HepG2 (cell line): ENCODE measurements around the gene FOXA3. TPM values are rescaled to one million over a fixed set of nuclear protein-coding genes. Genes with fewer than 3 reads are reported as not detected.

ENCODE experiments used
- ARHGAP35 ChIP-seq: sonication (generic); formaldehyde crosslinking; IDR thresholded peaks from 2 replicates; pipeline ENCODE4 v1.9.0; 2022; ENCODE audit warnings: mild to moderate bottlenecking, inconsistent platforms, moderate library complexity, missing genetic modification reagents, borderline replicate concordance
- ETV5 ChIP-seq: IDR thresholded peaks from 2 replicates; pipeline ENCODE4 v1.6.1; 2018; ENCODE audit warnings: missing biosample characterization, missing genetic modification reagents, inconsistent platforms, borderline replicate concordance
- GFI1 ChIP-seq: sonication (generic); formaldehyde crosslinking; IDR thresholded peaks from 2 replicates; pipeline ENCODE4 v1.5.0; 2020; ENCODE audit warnings: missing genetic modification reagents, mild to moderate bottlenecking, borderline replicate concordance
- HIVEP1 ChIP-seq: sonication (generic); formaldehyde crosslinking; IDR thresholded peaks from 2 replicates; pipeline ENCODE4 v1.4.0; 2020; ENCODE audit warnings: mild to moderate bottlenecking, missing genetic modification reagents
- PAX8 ChIP-seq: sonication (generic); formaldehyde crosslinking; IDR thresholded peaks from 2 replicates; pipeline ENCODE4 v1.8.0; 2022; ENCODE audit warnings: mild to moderate bottlenecking, missing genetic modification reagents, borderline replicate concordance
- THRA ChIP-seq: sonication (generic); formaldehyde crosslinking; IDR thresholded peaks from 2 replicates; pipeline ENCODE4 v1.4.0; 2020; ENCODE audit warnings: missing genetic modification reagents, borderline replicate concordance
- ZFX ChIP-seq: sonication (generic); formaldehyde crosslinking; IDR thresholded peaks from 2 replicates; pipeline ENCODE4 v1.4.0; 2020; ENCODE audit warnings: mild to moderate bottlenecking, low read depth, missing genetic modification reagents, moderate library complexity
- ZNF547 ChIP-seq: sonication (generic); formaldehyde crosslinking; IDR thresholded peaks from 2 replicates; pipeline ENCODE4 v1.5.1; 2020; ENCODE audit warnings: mild to moderate bottlenecking, missing genetic modification reagents
- ZSCAN31 ChIP-seq: sonication (generic); formaldehyde crosslinking; IDR thresholded peaks from 2 replicates; pipeline ENCODE4 v1.5.0; 2020; ENCODE audit warnings: low read depth, mild to moderate bottlenecking, missing genetic modification reagents
- polyA plus RNA-seq, 8 experiments: library from polyadenylated mRNA; depleted of rRNA in 3 of 8; stranded (reverse) in 7 of 8; unstranded in 1 of 8; fragments of >200 nt; fragmentation: Illumina TruSeq in 4 of 8; extraction: Trizol in 4 of 8; gene quantifications; 2 replicates each; pipeline versions ENCODE4 v1.2.1 to v1.2.3, GENCODE V29; 2011 to 2016; ENCODE audit warnings: low read depth in 4 of 8, missing spikeins in 1 of 8, mixed read lengths in 1 of 8; ENCODE audit not compliant: insufficient read depth in 1 of 8
- total RNA-seq, 5 experiments: library from RNA; depleted of rRNA; stranded (reverse); fragments of >200 nt; fragmentation: Illumina TruSeq; extraction: Trizol; gene quantifications; 2 replicates each; pipeline ENCODE4 v1.2.3, GENCODE V29; 2016; ENCODE audit warnings: low read depth in 1 of 5
- TF ChIP-seq, protein P1 (sequence below): sonication (generic); formaldehyde crosslinking; IDR thresholded peaks from 2 replicates; pipeline ENCODE4 v1.4.0; 2020; ENCODE audit warnings: missing genetic modification reagents
- TF ChIP-seq, protein P2 (sequence below), 2 experiments: sonication (generic) in 1 of 2; formaldehyde crosslinking in 1 of 2; IDR thresholded peaks; 2 replicates each; pipeline versions ENCODE4 v1.4.0 to v1.6.1; 2018 to 2020; ENCODE audit warnings: missing genetic modification reagents in 2 of 2, borderline replicate concordance in 1 of 2, low read depth in 1 of 2, mild to moderate bottlenecking in 1 of 2, missing biosample characterization in 1 of 2
- TF ChIP-seq, protein P3 (sequence below): sonication (generic); formaldehyde crosslinking; IDR thresholded peaks from 2 replicates; pipeline ENCODE4 v1.9.0; 2022; ENCODE audit warnings: low read depth, missing genetic modification reagents
- TF ChIP-seq, protein P4 (sequence below): sonication (generic); formaldehyde crosslinking; IDR thresholded peaks from 2 replicates; pipeline ENCODE4 v1.9.0; 2022; ENCODE audit warnings: missing genetic modification reagents, mild to moderate bottlenecking, borderline replicate concordance

Gene FOXA3
- total and polyA plus RNA-seq, 2 of the 13 experiments (the other 11 are each of a cell fraction or from before 2014, with no cell fraction given), result 29.8 to 47.6 TPM

- TF ChIP-seq, protein P1, sequence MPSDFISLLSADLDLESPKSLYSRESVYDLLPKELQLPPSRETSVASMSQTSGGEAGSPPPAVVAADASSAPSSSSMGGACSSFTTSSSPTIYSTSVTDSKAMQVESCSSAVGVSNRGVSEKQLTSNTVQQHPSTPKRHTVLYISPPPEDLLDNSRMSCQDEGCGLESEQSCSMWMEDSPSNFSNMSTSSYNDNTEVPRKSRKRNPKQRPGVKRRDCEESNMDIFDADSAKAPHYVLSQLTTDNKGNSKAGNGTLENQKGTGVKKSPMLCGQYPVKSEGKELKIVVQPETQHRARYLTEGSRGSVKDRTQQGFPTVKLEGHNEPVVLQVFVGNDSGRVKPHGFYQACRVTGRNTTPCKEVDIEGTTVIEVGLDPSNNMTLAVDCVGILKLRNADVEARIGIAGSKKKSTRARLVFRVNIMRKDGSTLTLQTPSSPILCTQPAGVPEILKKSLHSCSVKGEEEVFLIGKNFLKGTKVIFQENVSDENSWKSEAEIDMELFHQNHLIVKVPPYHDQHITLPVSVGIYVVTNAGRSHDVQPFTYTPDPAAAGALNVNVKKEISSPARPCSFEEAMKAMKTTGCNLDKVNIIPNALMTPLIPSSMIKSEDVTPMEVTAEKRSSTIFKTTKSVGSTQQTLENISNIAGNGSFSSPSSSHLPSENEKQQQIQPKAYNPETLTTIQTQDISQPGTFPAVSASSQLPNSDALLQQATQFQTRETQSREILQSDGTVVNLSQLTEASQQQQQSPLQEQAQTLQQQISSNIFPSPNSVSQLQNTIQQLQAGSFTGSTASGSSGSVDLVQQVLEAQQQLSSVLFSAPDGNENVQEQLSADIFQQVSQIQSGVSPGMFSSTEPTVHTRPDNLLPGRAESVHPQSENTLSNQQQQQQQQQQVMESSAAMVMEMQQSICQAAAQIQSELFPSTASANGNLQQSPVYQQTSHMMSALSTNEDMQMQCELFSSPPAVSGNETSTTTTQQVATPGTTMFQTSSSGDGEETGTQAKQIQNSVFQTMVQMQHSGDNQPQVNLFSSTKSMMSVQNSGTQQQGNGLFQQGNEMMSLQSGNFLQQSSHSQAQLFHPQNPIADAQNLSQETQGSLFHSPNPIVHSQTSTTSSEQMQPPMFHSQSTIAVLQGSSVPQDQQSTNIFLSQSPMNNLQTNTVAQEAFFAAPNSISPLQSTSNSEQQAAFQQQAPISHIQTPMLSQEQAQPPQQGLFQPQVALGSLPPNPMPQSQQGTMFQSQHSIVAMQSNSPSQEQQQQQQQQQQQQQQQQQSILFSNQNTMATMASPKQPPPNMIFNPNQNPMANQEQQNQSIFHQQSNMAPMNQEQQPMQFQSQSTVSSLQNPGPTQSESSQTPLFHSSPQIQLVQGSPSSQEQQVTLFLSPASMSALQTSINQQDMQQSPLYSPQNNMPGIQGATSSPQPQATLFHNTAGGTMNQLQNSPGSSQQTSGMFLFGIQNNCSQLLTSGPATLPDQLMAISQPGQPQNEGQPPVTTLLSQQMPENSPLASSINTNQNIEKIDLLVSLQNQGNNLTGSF, result no peak; the same call in 1 of the 2 replicates
- TF ChIP-seq, protein P2, sequence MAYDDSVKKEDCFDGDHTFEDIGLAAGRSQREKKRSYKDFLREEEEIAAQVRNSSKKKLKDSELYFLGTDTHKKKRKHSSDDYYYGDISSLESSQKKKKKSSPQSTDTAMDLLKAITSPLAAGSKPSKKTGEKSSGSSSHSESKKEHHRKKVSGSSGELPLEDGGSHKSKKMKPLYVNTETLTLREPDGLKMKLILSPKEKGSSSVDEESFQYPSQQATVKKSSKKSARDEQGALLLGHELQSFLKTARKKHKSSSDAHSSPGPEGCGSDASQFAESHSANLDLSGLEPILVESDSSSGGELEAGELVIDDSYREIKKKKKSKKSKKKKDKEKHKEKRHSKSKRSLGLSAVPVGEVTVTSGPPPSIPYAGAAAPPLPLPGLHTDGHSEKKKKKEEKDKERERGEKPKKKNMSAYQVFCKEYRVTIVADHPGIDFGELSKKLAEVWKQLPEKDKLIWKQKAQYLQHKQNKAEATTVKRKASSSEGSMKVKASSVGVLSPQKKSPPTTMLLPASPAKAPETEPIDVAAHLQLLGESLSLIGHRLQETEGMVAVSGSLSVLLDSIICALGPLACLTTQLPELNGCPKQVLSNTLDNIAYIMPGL (CRISPR knock-in tag; IDR thresholded peaks at IDR 0.05; ENCODE audit: borderline replicate concordance in 1 of 2, low read depth in 1 of 2), result peak in 1 of 2 experiments; percentile 66; a peak in 2 of 4 replicates
- 0 out of 2 replicates have a peak, but pooled peaks have one; percentile 62 for TF ChIP-seq ZNF547 (CRISPR knock-in tag)
- peak; percentile 47; the same call in 1 of the 2 replicates for TF ChIP-seq GFI1 (CRISPR knock-in tag)
- peak; percentile 59 for TF ChIP-seq THRA (CRISPR knock-in tag)
- TF ChIP-seq ZFX, result peak; percentile 96
- peak; percentile 62 for TF ChIP-seq ZSCAN31
- peak; percentile 65; the same call in 1 of the 2 replicates for TF ChIP-seq ETV5
- TF ChIP-seq, protein P3, sequence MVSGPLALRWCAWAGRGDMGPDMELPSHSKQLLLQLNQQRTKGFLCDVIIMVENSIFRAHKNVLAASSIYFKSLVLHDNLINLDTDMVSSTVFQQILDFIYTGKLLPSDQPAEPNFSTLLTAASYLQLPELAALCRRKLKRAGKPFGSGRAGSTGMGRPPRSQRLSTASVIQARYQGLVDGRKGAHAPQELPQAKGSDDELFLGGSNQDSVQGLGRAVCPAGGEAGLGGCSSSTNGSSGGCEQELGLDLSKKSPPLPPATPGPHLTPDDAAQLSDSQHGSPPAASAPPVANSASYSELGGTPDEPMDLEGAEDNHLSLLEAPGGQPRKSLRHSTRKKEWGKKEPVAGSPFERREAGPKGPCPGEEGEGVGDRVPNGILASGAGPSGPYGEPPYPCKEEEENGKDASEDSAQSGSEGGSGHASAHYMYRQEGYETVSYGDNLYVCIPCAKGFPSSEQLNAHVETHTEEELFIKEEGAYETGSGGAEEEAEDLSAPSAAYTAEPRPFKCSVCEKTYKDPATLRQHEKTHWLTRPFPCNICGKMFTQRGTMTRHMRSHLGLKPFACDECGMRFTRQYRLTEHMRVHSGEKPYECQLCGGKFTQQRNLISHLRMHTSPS (CRISPR knock-in tag), result 0 out of 2 replicates have a peak, but pooled peaks have one; percentile 37
- TF ChIP-seq, protein P4, sequence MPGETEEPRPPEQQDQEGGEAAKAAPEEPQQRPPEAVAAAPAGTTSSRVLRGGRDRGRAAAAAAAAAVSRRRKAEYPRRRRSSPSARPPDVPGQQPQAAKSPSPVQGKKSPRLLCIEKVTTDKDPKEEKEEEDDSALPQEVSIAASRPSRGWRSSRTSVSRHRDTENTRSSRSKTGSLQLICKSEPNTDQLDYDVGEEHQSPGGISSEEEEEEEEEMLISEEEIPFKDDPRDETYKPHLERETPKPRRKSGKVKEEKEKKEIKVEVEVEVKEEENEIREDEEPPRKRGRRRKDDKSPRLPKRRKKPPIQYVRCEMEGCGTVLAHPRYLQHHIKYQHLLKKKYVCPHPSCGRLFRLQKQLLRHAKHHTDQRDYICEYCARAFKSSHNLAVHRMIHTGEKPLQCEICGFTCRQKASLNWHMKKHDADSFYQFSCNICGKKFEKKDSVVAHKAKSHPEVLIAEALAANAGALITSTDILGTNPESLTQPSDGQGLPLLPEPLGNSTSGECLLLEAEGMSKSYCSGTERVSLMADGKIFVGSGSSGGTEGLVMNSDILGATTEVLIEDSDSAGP (CRISPR knock-in tag), result peak; percentile 76; the same call in 1 of the 2 replicates
- no peak for TF ChIP-seq PAX8
- TF ChIP-seq ARHGAP35, result peak; percentile 73; the same call in 1 of the 2 replicates
- peak; percentile 95 for TF ChIP-seq HIVEP1
These were observed 12.5 kb downstream of the FOXA3 start (continued) for GRCh38 chr19:45876411-45877197.
